Liver (tissue), 9 donors: ENCODE measurements around the gene TBX2. TPM values are rescaled to one million over a fixed set of nuclear protein-coding genes. Genes with fewer than 3 reads are reported as not detected.

Source experiments
- DNase-seq: peaks from one replicate; pipeline ENCODE4 v3.0.0-alpha.2; 2017; ENCODE audit warnings: low spot score
- H3K27ac ChIP-seq, 2 donors: one replicate each; pipeline ENCODE4 v1.7.0; 2013; ENCODE audit warnings: inconsistent platforms in 2 of 2, low read length in 2 of 2, control low read depth in 1 of 2, low read depth in 1 of 2, mild to moderate bottlenecking in 1 of 2
- H3K27me3 ChIP-seq, 4 donors: one replicate each; pipeline versions ENCODE4 v1.6.1 to v1.7.0; 2013; ENCODE audit warnings: low read length in 3 of 4, inconsistent platforms in 1 of 4, mild to moderate bottlenecking in 1 of 4, moderate library complexity in 1 of 4; ENCODE audit not compliant: control insufficient read depth in 4 of 4, insufficient read depth in 4 of 4
- H3K36me3 ChIP-seq, 4 donors: one replicate each; pipeline versions ENCODE4 v1.6.1 to v1.7.0; 2013; ENCODE audit warnings: low read length in 3 of 4, mild to moderate bottlenecking in 3 of 4, low read depth in 1 of 4, moderate library complexity in 1 of 4; ENCODE audit not compliant: control insufficient read depth in 4 of 4, insufficient read depth in 3 of 4
- H3K4me1 ChIP-seq, 4 donors: one replicate each; pipeline versions ENCODE4 v1.6.1 to v1.7.0; 2013; ENCODE audit warnings: low read length in 3 of 4, mild to moderate bottlenecking in 3 of 4, moderate library complexity in 1 of 4; ENCODE audit not compliant: control insufficient read depth in 4 of 4, insufficient read depth in 4 of 4
- H3K4me3 ChIP-seq, 3 donors: one replicate each; pipeline versions ENCODE4 v1.6.1 to v1.7.0; 2013; ENCODE audit warnings: low read length in 3 of 3, control low read depth in 1 of 3, low read depth in 1 of 3, mild to moderate bottlenecking in 1 of 3
- H3K9ac ChIP-seq, 2 donors: one replicate each; pipeline ENCODE4 v1.7.0; 2013; ENCODE audit warnings: low read length in 2 of 2, mild to moderate bottlenecking in 2 of 2, moderate library complexity in 2 of 2, control low read depth in 1 of 2, low read depth in 1 of 2
- H3K9me3 ChIP-seq, 4 donors: one replicate each; pipeline versions ENCODE4 v1.6.1 to v1.7.0; 2013; ENCODE audit warnings: low read length in 3 of 4; ENCODE audit not compliant: control insufficient read depth in 4 of 4
- EGR1 ChIP-seq, 2 donors: IDR thresholded peaks; 2 replicates each; pipeline ENCODE4 v1.6.1; 2016 to 2018; ENCODE audit warnings: antibody characterized with exemption in 2 of 2, low read depth in 2 of 2
- FOXA1 ChIP-seq: IDR thresholded peaks from 2 replicates; pipeline ENCODE4 v1.6.1; 2016; ENCODE audit warnings: antibody characterized with exemption
- HNF4G ChIP-seq: IDR thresholded peaks from 2 replicates; pipeline ENCODE4 v1.6.1; 2016; ENCODE audit warnings: antibody characterized with exemption
- JUND ChIP-seq, 2 donors: IDR thresholded peaks; 2 replicates each; pipeline ENCODE4 v1.6.1; 2016; ENCODE audit warnings: antibody characterized with exemption in 2 of 2
- RAD21 ChIP-seq, 2 donors: IDR thresholded peaks; 2 replicates each; pipeline ENCODE4 v1.6.1; 2016; ENCODE audit warnings: antibody characterized with exemption in 2 of 2, mild to moderate bottlenecking in 2 of 2
- REST ChIP-seq: IDR thresholded peaks from 2 replicates; pipeline ENCODE4 v1.6.1; 2016; ENCODE audit warnings: antibody characterized with exemption, mild to moderate bottlenecking
- RXRA ChIP-seq, 2 donors: IDR thresholded peaks; 2 replicates each; pipeline ENCODE4 v1.6.1; 2017 to 2018; ENCODE audit warnings: antibody characterized with exemption in 2 of 2, mild to moderate bottlenecking in 1 of 2
- SP1 ChIP-seq: IDR thresholded peaks from 2 replicates; pipeline ENCODE4 v1.6.1; 2018; ENCODE audit warnings: antibody characterized with exemption, mild to moderate bottlenecking
- YY1 ChIP-seq: IDR thresholded peaks from 2 replicates; pipeline ENCODE4 v1.6.1; 2016; ENCODE audit warnings: antibody characterized with exemption, mild to moderate bottlenecking
- WGBS: extraction: QIAGEN DNeasy Blood & Tissue Kit; methylation state at CpG from one replicate; pipeline ENCODE4 v1.1.7; 2013; 5-methylcytosine and 5-hydroxymethylcytosine counted together
- polyA plus RNA-seq, 2 donors: library from polyadenylated mRNA; stranded (reverse) in 1 of 2; unstranded in 1 of 2; fragments of 200-250 nt in 1 of 2; fragments of >200 nt in 1 of 2; fragmentation: Nextera tagmentation in 1 of 2; extraction: Ambion mirVana in 1 of 2; gene quantifications; one replicate each; pipeline versions ENCODE4 v1.2.1 to v1.2.3, GENCODE V29; 2013 to 2015
- total RNA-seq, 2 donors: library from RNA; depleted of rRNA; stranded (reverse); fragments of >200 nt; gene quantifications; one replicate each; pipeline ENCODE4 v1.2.3, GENCODE V29; 2014
- TF ChIP-seq, protein P1 (sequence below): IDR thresholded peaks from 2 replicates; pipeline ENCODE4 v1.6.1; 2016; ENCODE audit warnings: antibody characterized with exemption
- TF ChIP-seq, protein P2 (sequence below): IDR thresholded peaks from 2 replicates; pipeline ENCODE4 v1.6.1; 2016; ENCODE audit warnings: antibody characterized with exemption
- donor health status: healthy.
- donor health status: healthy.
- donor health status: healthy.
- donor health status: healthy.
- donor health status: healthy.

TBX2 gene
- total and polyA plus RNA-seq, 4 donors, result 0.85 to 3.1 (median 2.5) TPM

DNA sequence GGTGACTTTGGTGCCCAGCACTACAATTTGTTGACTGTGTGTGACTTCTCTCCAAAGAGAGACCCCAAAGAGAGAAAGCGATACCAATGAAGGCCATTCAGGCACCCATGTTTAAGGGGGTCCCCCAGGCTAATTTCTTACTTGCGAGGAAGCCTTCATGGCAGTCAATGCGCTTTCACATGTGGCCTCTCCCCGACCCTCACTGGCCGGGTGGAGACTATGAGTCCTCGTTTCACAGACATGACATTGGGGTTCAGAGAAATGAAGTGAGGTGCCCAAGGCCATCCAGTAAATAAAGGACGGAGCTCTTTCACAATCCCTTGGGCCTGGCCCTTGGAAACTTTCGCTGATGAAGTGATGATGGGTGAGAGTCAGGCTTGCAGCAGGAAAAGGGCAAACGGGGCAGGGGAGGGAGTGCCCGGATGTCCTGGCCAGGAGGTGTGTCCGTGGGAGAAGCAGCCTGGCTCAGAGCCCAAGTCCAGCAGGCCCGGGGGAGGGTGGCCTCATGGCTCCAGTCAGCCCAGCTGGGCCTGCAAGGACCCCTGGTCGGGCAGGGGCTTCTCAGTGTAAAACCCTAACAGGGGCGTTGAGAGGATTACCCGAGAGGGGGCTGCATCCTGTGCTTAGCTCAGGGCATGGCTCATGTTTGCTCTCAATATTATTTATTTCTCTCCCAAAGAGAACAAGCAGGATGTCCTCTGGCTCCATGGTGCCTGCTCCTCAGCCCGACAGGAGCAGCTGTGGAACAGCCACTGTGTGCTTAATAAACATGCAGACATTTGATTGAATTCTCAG is 14.7 kb downstream of the TBX2 start:
- H3K36me3 ChIP-seq, result no peaks in the 10 kb centered on the region
- H3K27me3 ChIP-seq, result peaks cover 0 to 5% (median 2%) of the 10 kb centered on the region in 4 donors
- peak; percentile 24 for DNase-seq
- H3K4me1 ChIP-seq, result peaks cover 16 to 46% (median 30%) of the 10 kb centered on the region in 4 donors
- H3K9me3 ChIP-seq, result no peaks in the 10 kb centered on the region
- H3K27ac ChIP-seq, result no peak overlapping the region
- no peak overlapping the region for H3K9ac ChIP-seq
- TF ChIP-seq REST, result no peak
- 67% methylated on average over 16 of the region's 16 CpGs for WGBS
- no peak overlapping the region for H3K4me3 ChIP-seq

- peaks cover 14 to 43% (median 26%) of the 10 kb centered on the region in 4 donors for H3K4me1 ChIP-seq
- peaks cover 0 to 5% (median 2%) of the 10 kb centered on the region in 4 donors for H3K27me3 ChIP-seq
- no peak overlapping the region for H3K27ac ChIP-seq
- WGBS, result 67% methylated on average over 5 of the region's 5 CpGs
- H3K9me3 ChIP-seq, result no peaks in the 10 kb centered on the region
- no peaks in the 10 kb centered on the region for H3K36me3 ChIP-seq
- TF ChIP-seq SP1 (no peak), JUND (IDR thresholded peaks at IDR 0.05) (no peak), YY1 (no peak), HNF4G (no peak), REST (no peak), FOXA1 (no peak), RAD21 (IDR thresholded peaks at IDR 0.05) (no peak), RXRA (IDR thresholded peaks at IDR 0.05) (no peak), EGR1 (IDR thresholded peaks at IDR 0.05; ENCODE audit: low read depth in 2 of 2) (no peak)
- TF ChIP-seq, protein P1, sequence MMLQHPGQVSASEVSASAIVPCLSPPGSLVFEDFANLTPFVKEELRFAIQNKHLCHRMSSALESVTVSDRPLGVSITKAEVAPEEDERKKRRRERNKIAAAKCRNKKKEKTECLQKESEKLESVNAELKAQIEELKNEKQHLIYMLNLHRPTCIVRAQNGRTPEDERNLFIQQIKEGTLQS, result no peak
- TF ChIP-seq, protein P2, sequence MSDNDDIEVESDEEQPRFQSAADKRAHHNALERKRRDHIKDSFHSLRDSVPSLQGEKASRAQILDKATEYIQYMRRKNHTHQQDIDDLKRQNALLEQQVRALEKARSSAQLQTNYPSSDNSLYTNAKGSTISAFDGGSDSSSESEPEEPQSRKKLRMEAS, result no peak
- H3K4me3 ChIP-seq, result no peak overlapping the region
- no peak for DNase-seq
- H3K9ac ChIP-seq, result no peak overlapping the region
These were observed 15.3 kb downstream of the TBX2 start for GRCh38 chr17:61414936-61415251.
